Ramos (cell line): ENCODE measurements around the gene SLC25A51.

Experiments used
- in situ Hi-C: fragments of 300-500 bp; cut with MboI; formaldehyde crosslinking; loops from one replicate; pipeline ENCODE4 v1.14.3; 2022; ENCODE audit warnings: low sequenced_read_pairs; ENCODE audit not compliant: unreplicated experiment

The SLC25A51 gene

GRCh38 chr9:37921546-37922300, 17.8 kb upstream of the SLC25A51 start:
- in situ Hi-C loops, result no loop called here

GRCh38 chr9:37921168-37921510, 17.2 kb upstream of the SLC25A51 start:
- in situ Hi-C loops, result no loop called here

GRCh38 chr9:37920471-37921167, 16.7 kb upstream of the SLC25A51 start:
- in situ Hi-C loops, result no loop called here

GRCh38 chr9:37919956-37920335, 16.0 kb upstream of the SLC25A51 start:
- in situ Hi-C loops, result loop anchor here (10.0 kb wide), 1 partner anchor 245 kb away; no protein-coding TSS in a partner anchor

- in situ Hi-C loops, result loop anchor here (10.0 kb wide), 1 partner anchor 245 kb away; no protein-coding TSS in a partner anchor
Measured at GRCh38 chr9:37919246-37919955, 15.5 kb upstream of the SLC25A51 start.

DNA sequence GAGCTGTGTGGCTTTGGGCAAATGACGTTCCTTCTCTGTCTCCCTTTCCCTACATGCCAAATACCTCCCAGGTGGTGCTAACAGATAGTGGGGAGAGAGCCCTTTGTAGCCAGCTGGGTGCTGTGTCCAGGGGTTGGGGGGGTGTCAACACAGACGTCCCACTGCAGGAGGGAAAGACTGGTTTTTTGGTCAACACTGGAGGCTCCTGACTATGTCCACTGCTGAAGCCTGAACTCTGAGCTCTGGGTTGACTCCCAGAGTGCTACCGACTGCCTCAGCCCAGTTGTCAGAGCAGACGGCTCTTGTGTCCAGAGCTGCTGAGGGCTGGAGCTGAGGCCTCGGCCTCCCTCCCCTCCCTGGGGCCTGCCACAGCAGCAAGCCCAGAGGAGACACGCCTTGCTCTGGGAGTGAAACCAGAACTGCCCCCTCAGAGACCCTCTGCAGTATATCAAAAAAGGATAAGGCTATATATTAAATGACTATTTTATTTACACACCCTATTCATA, 14.8 kb upstream of the SLC25A51 start:
- in situ Hi-C loops, result loop anchor here (10.0 kb wide), 1 partner anchor 246 kb away; no protein-coding TSS in a partner anchor

DNA sequence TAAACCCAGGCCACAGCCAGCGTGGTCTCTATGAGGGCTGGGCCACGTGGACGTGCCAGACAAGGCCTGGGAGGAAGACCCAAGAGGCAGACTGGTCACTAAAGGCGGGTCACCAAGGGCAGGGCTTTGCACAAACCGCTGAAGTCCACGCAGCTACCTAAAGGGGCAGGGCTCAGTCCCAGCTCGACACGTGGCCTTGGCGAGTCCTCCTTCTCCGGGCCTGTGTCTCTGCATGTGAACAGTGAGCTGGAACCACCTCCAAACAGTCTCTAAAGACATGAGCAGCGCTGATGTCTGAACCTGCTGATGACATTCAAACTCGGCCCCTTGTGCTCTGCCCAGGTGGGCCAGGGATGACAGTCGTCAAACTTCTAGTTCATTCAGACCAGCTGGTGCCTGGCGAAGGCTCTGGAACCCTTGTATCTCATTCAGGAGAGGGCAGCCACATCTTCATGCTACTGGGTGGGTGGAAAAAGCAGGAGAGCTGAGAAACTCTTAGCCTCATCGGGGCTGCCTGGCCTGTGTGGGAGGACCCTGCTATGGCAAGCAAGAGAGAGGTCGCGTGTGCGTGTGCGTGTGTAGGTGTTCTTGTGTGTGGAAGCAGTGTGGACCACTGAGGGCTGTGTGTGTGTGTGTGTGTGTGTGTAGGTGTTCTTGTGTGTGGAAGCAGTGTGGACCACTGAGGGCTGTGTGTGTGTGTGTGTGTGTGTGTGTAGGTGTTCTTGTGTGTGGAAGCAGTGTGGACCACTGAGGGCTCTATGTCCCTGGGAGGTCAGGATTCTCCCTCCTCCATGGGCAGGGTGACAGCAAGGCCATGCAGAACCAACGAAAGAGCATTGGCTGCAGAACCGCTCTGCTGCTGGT, 14.1 kb upstream of the SLC25A51 start:
- in situ Hi-C loops, result loop anchor here (10.0 kb wide), 1 partner anchor 247 kb away; no protein-coding TSS in a partner anchor

DNA sequence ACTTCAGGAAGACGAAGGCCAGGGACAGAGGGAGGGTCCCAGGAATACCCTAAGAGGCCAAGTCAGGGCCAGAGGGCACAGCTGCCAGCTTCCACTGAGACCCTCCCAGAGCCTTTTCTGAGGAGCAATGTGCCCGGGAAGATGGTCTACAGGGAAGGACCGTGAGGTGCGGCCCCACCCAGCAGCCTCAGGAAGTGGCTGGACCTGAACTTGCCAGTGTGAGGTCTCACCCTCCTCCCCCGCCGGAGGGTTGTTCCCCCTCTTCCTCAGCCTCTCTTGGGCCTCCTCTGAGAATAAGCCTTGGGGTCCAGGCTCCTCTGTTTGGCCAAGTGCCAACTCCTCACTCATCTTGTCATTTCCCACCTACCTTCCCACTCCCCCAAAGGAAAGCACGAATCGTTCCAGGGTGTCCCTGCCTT, 13.4 kb upstream of the SLC25A51 start:
- in situ Hi-C loops, result loop anchor here (10.0 kb wide), 1 partner anchor 247 kb away; no protein-coding TSS in a partner anchor

- in situ Hi-C loops, result loop anchor here (10.0 kb wide), 1 partner anchor 248 kb away; no protein-coding TSS in a partner anchor
Measured at GRCh38 chr9:37916471-37917312, 12.8 kb upstream of the SLC25A51 start.

GRCh38 chr9:37915911-37916470, 12.1 kb upstream of the SLC25A51 start:
- in situ Hi-C loops, result loop anchor here (10.0 kb wide), 1 partner anchor 249 kb away; no protein-coding TSS in a partner anchor

GRCh38 chr9:37914701-37915358, 10.9 kb upstream of the SLC25A51 start:
- in situ Hi-C loops, result loop anchor here (10.0 kb wide), 1 partner anchor 250 kb away; no protein-coding TSS in a partner anchor

GRCh38 chr9:37914154-37914551, 10.2 kb upstream of the SLC25A51 start:
- in situ Hi-C loops, result loop anchor here (10.0 kb wide), 1 partner anchor 251 kb away; no protein-coding TSS in a partner anchor

DNA sequence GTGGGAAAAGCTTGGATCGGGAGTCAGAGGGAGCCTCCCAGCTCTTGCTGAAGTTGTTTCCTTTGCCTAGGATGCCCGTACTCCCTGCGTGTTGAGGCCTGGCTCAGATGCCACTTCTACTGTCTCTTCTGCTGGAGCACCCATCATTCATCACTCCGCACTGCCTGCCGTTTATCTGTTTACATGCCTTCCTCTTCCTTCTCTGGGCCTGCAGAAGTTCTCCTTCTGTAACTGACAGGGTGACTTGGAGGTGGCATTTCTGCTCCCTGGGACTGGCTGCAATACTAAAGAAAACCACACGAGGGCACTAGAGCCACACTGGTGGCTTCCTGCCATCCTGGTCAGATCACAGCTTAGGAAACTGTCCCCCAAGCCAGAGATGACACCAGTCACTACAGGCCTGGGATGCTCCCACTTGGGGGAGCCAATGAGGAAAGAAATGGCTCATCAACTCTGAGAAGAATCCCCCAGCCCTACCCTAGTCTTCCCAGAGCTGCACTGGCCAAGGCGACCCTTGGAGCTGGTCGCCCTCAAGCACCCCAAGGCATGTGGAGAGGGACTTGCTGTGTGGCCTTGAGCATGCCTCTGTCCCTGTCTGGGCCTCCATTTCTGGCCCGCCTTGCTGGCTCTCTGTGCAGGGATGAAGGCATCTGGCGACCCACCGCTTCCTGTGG, 9.7 kb upstream of the SLC25A51 start:
- in situ Hi-C loops, result loop anchor here (10.0 kb wide), 1 partner anchor 251 kb away; no protein-coding TSS in a partner anchor

DNA sequence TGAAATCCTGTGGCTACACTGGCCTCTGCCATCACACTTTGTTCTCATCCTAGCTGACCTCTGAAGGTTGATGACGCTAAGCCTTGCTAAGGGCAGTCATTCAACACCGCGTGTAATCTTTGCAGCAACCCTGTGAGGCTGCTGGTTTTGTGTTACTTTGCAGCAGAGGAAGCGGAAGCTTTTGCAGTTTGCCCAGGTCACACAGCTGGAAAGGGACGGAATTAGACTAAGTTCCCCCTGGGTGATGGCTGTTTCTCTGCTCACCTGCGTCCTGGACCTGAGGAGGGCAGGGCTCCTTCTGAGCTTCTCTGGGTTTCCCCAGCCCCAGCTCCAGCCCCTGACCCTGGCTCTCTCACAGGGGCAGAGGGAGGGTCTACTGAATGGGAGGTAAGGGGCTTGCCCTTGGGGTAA, 7.3 kb upstream of the SLC25A51 start:
- in situ Hi-C loops, result loop anchor here (10.0 kb wide), 1 partner anchor 254 kb away; no protein-coding TSS in a partner anchor

- in situ Hi-C loops, result loop anchor here (10.0 kb wide), 1 partner anchor 255 kb away; no protein-coding TSS in a partner anchor
Measured at GRCh38 chr9:37910271-37910670, 6.3 kb upstream of the SLC25A51 start.

DNA sequence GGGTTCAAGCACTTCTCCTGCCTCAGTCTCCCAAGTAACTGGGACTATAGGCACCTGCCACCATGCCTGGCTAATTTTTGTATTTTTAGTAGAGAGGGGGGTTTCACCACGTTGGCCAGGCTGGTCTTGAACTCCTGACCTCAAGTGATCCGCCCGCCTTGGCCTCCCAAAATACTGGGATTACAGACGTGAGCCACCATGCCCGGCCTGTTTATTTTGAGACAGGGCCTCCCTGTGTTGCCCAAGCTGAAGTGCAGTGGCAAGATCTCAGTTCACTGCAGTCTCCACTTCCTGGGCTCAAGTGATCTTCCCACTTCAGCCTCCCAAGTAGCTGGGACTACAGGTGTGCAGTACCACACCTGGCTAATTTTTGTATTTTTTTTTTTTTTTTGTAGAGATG, 5.9 kb upstream of the SLC25A51 start:
- in situ Hi-C loops, result loop anchor here (10.0 kb wide), 2 partner anchors 255 to 435 kb away; no protein-coding TSS in a partner anchor

- in situ Hi-C loops, result loop anchor here (10.0 kb wide), 1 partner anchor 435 kb away; no protein-coding TSS in a partner anchor
Measured at GRCh38 chr9:37909326-37909725, 5.4 kb upstream of the SLC25A51 start.
